ENCODE measurements around the gene UBE2J1.

DNA sequence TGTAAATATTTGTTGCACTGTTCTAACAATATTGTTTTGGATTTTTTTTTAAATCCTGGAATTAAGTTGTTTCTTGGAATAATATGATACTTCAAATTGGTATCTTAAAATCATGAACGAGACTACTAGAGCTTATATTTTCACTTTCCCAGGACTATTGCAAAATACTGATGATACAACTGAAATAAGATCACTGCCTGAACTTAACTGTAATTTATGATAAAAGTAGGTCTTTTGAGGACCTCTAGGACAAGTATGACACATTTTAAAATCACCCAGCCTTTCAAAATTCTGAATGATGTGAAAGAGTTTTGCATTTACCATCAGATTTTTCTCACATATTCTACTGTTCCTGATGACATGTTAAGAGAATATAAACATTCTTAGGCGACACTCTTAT lies 8.6 kb upstream of the UBE2J1 start:
- TF ChIP-seq, protein P1, sequence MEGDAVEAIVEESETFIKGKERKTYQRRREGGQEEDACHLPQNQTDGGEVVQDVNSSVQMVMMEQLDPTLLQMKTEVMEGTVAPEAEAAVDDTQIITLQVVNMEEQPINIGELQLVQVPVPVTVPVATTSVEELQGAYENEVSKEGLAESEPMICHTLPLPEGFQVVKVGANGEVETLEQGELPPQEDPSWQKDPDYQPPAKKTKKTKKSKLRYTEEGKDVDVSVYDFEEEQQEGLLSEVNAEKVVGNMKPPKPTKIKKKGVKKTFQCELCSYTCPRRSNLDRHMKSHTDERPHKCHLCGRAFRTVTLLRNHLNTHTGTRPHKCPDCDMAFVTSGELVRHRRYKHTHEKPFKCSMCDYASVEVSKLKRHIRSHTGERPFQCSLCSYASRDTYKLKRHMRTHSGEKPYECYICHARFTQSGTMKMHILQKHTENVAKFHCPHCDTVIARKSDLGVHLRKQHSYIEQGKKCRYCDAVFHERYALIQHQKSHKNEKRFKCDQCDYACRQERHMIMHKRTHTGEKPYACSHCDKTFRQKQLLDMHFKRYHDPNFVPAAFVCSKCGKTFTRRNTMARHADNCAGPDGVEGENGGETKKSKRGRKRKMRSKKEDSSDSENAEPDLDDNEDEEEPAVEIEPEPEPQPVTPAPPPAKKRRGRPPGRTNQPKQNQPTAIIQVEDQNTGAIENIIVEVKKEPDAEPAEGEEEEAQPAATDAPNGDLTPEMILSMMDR (IDR thresholded peaks at IDR 0.05; ENCODE audit: poor library complexity, severe bottlenecking): no peak
- TF ChIP-seq EP300 (conservative IDR thresholded peaks at IDR 0.05; ENCODE audit: poor library complexity, severe bottlenecking) (no peak), TAF1 (IDR thresholded peaks at IDR 0.05; ENCODE audit: low read depth) (no peak), POLR2AphosphoS5 (IDR thresholded peaks at IDR 0.05) (no peak), SMC3 (conservative IDR thresholded peaks at IDR 0.05; ENCODE audit: poor library complexity) (no peak), EZH2 (IDR thresholded peaks at IDR 0.05; ENCODE audit: borderline replicate concordance, insufficient read depth, low read length, poor library complexity, severe bottlenecking) (no peak), RAD21 (conservative IDR thresholded peaks at IDR 0.05) (no peak)
- TF ChIP-seq, protein P2, sequence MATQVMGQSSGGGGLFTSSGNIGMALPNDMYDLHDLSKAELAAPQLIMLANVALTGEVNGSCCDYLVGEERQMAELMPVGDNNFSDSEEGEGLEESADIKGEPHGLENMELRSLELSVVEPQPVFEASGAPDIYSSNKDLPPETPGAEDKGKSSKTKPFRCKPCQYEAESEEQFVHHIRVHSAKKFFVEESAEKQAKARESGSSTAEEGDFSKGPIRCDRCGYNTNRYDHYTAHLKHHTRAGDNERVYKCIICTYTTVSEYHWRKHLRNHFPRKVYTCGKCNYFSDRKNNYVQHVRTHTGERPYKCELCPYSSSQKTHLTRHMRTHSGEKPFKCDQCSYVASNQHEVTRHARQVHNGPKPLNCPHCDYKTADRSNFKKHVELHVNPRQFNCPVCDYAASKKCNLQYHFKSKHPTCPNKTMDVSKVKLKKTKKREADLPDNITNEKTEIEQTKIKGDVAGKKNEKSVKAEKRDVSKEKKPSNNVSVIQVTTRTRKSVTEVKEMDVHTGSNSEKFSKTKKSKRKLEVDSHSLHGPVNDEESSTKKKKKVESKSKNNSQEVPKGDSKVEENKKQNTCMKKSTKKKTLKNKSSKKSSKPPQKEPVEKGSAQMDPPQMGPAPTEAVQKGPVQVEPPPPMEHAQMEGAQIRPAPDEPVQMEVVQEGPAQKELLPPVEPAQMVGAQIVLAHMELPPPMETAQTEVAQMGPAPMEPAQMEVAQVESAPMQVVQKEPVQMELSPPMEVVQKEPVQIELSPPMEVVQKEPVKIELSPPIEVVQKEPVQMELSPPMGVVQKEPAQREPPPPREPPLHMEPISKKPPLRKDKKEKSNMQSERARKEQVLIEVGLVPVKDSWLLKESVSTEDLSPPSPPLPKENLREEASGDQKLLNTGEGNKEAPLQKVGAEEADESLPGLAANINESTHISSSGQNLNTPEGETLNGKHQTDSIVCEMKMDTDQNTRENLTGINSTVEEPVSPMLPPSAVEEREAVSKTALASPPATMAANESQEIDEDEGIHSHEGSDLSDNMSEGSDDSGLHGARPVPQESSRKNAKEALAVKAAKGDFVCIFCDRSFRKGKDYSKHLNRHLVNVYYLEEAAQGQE (IDR thresholded peaks at IDR 0.05; ENCODE audit: borderline replicate concordance): no peak
